GM10266 (cell line): ENCODE measurements around the gene NFS1.

Experiments
- DNase-seq: peaks from one replicate; pipeline ENCODE4 v3.0.0; 2012; ENCODE audit errors: extremely low spot score
- TF ChIP-seq, protein P1 (sequence below): IDR thresholded peaks from 2 replicates; pipeline ENCODE4 v1.5.1; 2012; ENCODE audit warnings: mild to moderate bottlenecking, low read depth; ENCODE audit not compliant: control insufficient read depth, insufficient read depth; ENCODE audit errors: missing control alignments

The NFS1 gene

DNA sequence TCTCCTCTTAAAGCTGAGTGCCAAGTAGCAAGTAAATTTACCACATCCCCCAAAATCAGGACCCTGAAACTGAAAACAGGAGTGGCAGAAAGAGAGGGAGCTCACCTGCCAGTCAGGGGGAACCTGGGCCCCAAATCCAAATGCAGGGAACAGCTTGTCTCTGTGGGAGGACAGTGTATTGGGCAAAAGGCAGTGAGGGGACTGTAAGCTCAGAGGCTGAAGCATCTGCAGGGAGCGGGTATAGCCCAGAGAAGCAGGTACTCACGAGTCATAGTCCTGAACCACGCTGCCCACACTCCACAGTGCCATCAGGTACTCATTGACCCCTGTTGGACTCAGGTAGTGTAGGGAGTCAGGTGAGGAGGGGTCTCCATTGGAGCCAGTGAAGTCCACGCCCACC is 68.5 kb downstream of the NFS1 start:
- TF ChIP-seq, protein P1, sequence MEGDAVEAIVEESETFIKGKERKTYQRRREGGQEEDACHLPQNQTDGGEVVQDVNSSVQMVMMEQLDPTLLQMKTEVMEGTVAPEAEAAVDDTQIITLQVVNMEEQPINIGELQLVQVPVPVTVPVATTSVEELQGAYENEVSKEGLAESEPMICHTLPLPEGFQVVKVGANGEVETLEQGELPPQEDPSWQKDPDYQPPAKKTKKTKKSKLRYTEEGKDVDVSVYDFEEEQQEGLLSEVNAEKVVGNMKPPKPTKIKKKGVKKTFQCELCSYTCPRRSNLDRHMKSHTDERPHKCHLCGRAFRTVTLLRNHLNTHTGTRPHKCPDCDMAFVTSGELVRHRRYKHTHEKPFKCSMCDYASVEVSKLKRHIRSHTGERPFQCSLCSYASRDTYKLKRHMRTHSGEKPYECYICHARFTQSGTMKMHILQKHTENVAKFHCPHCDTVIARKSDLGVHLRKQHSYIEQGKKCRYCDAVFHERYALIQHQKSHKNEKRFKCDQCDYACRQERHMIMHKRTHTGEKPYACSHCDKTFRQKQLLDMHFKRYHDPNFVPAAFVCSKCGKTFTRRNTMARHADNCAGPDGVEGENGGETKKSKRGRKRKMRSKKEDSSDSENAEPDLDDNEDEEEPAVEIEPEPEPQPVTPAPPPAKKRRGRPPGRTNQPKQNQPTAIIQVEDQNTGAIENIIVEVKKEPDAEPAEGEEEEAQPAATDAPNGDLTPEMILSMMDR: no peak
- no peak for DNase-seq

DNA sequence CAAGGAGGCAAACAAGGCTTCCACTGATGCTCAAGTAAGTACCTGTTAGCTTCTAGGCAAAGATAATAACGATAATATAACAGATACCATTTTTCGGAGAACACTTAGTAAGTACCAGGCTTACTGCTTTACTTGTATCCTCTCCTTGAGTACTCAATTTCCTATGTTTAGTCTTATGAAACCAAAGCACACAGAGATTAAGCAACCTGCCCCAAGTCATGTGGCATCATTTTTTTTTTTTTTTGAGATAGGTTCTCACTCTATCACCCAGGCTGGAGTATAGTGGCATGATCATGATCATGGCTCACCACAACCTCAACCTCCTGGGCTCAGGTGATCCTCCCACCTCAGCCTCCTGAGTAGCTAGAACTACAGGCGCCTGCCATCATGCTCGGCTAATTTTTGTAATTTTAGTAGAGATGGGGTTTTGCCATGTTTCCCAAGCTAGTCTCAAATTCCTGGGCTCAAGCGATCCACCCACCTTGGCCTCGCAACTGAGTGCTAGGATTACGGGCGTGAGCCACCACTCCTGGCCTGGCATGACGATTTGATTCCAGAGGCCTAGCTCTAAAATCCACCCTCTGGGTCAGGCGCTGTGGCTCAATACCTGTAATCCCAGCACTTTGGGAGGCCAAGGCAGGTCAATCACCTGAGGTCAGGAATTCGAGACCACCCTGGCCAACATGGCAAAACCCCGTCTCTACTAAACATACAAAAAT is 69.6 kb downstream of the NFS1 start:
- no peak for DNase-seq
- TF ChIP-seq, protein P1: no peak

DNA sequence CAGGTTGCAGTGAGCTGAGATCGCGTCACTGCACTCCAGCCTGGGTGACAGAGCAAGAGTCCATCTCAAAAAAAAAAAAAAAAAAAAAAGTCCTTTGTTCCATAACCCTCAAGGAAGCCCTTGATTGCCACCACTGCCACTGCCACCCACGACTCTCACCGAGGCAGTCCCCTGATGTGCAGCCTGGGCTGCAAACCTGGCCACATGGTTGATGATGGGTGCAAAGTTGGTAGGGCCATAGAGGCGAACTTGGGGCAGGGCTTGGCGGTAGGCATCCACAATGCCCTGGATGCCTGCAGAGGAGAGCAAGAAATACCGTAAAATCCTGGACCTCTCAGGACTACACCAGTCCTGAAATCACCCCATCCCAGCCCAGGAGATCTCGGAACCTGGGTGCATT is 72.0 kb downstream of the NFS1 start:
- TF ChIP-seq, protein P1: no peak
- no peak for DNase-seq

DNA sequence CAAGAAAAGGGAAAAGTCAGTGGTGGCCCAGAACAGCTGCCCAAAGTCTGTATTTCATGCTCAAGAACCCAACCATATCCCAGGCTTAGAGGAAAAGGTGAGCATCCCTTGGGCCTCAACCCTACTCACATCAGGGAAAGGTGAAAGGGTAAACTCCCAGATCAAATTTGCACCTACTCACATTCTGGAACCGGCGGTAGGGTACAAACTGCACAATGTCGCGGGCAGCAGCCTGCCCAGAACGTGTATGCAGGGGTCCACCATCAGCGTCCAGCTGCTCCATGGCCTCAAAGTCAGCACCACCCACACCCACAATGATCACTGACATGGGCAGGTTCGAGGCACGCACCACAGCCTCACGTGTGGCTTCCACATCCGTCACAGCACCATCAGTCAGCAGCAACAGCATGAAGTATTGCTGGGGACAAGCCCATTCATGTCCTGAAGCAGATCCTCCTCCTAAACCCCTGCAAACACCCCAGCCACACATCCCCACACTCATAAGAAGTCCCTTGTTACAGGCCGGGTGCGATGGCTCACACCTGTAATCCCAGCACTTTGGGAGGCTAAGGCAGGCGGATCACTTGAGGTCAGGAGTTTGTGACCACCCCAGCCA is 72.7 kb downstream of the NFS1 start:
- TF ChIP-seq, protein P1: no peak
- no peak for DNase-seq

DNA sequence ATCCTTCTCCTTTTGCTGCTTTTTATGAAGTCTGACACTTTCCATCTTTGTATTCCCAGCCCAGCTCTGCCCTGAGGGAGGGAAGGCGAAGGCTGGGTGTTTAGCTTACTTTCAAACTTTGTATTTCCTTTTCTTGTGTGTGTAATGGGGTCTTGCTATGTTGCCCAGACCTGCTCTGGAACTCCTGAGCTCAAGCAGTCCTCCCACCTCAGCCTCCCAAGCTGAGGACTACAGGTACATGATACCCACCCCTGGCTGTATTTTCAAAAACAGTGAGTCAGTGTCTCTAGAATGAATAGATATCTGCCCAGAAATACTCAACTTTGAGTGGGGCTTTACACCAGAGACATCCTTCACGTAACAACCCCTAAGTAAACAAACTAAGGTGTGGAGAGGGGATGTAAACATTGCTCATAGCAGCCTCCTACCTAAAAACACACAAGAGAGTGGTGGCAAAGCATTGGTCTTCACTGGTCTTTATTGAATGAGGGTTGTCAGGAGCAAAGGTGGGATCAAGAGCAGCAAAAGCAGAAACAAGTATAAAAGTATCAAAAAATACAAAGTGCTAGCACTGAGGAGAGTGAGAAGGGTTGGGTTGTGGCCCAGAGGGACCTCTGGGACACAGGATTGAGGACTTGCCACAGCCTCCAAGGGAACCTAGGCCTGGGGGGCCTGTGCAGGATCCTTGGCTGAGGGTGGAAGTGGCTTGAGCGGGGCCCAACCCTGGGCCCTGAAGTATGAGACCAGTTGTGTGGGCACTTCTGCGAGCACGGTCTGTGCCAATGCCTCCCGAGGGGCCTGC is 73.4 kb downstream of the NFS1 start:
- TF ChIP-seq, protein P1: no peak
- no peak for DNase-seq

DNA sequence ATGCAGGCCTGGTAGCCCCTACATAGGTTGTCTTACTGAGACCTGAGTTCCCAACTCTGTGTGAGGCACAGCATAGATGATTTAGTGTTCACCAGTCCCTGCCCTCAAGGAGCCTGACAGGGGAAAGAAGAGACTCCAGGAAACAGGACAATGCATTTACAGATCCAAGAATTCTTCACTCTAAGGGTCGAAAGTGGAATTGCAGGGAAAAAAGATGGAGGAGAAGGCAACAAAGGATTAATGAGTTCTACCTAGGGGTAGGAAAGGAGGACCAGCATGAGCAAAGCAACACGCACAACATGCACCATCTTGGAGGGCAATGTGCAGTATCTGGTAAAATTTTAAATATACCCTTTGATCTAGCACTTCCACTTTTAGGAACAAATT is 77.6 kb downstream of the NFS1 start:
- no peak for DNase-seq
- TF ChIP-seq, protein P1: no peak
